Glutamatergic neuron (in vitro differentiated cells): ENCODE data around the gene FOXL3. TPM values are rescaled to one million over a fixed set of nuclear protein-coding genes. Genes with fewer than 3 reads are reported as not detected.

Source experiments
- DNase-seq: peaks from one replicate; pipeline ENCODE4 v3.0.0; 2022
- H3K27ac Mint-ChIP-seq: one replicate; pipeline ENCODE4 v1.8.0; 2020; ENCODE audit warnings: mild to moderate bottlenecking, mixed read lengths, inconsistent platforms; ENCODE audit not compliant: unreplicated experiment
- H3K27me3 Mint-ChIP-seq: one replicate; pipeline ENCODE4 v1.8.0; 2020; ENCODE audit warnings: mild to moderate bottlenecking, moderate library complexity, mixed read lengths, inconsistent platforms; ENCODE audit not compliant: unreplicated experiment
- H3K36me3 Mint-ChIP-seq: one replicate; pipeline ENCODE4 v1.8.0; 2020; ENCODE audit warnings: mild to moderate bottlenecking, mixed read lengths, inconsistent platforms; ENCODE audit not compliant: unreplicated experiment
- H3K4me1 Mint-ChIP-seq: one replicate; pipeline ENCODE4 v1.8.0; 2020; ENCODE audit warnings: mild to moderate bottlenecking, low read depth, mixed read lengths, inconsistent platforms; ENCODE audit not compliant: unreplicated experiment
- H3K4me3 Mint-ChIP-seq: one replicate; pipeline ENCODE4 v1.8.0; 2020; ENCODE audit warnings: mild to moderate bottlenecking, mixed read lengths, inconsistent platforms; ENCODE audit not compliant: unreplicated experiment
- H3K9me3 Mint-ChIP-seq: one replicate; pipeline ENCODE4 v1.8.0; 2020; ENCODE audit warnings: mild to moderate bottlenecking, moderate library complexity, mixed read lengths, inconsistent platforms; ENCODE audit not compliant: unreplicated experiment
- CTCF ChIP-seq: fragments of 200-600 bp; sonication (generic); IDR thresholded peaks from one replicate; pipeline ENCODE4 v1.5.0; 2021; ENCODE audit not compliant: partially characterized antibody, unreplicated experiment
- total RNA-seq: library from RNA; stranded (reverse); fragmentation: NEBNext Ultra II Directional; extraction: Animal tissue kit (Norgen Biotek cat#: 25700); gene quantifications from one replicate; pipeline ENCODE4 v1.2.1, GENCODE V29; 2021; ENCODE audit not compliant: unreplicated experiment

FOXL3 gene
- total RNA-seq, 1 donor from 2014 or later = not detected

GRCh38 chr7:251446-252175 is 38.4 kb upstream of the FOXL3 start:
- no peak overlapping the region for H3K27ac Mint-ChIP-seq
- H3K4me1 Mint-ChIP-seq = peaks cover 4% of the 10 kb centered on the region
- no peak for TF ChIP-seq CTCF
- H3K36me3 Mint-ChIP-seq = peaks cover 26% of the 10 kb centered on the region
- no peak for DNase-seq
- peaks cover 10% of the 10 kb centered on the region for H3K27me3 Mint-ChIP-seq
- H3K4me3 Mint-ChIP-seq = no peak overlapping the region
- peaks cover 24% of the 10 kb centered on the region for H3K9me3 Mint-ChIP-seq

- TF ChIP-seq CTCF = no peak
- Mint-ChIP-seq H3K36me3 (peaks cover 26% of the 10 kb centered on the region), H3K27ac (no peak overlapping the region), H3K4me3 (no peak overlapping the region), H3K4me1 (peaks cover 2% of the 10 kb centered on the region), H3K9me3 (peaks cover 27% of the 10 kb centered on the region), H3K27me3 (peaks cover 12% of the 10 kb centered on the region)
- no peak for DNase-seq
Observed at GRCh38 chr7:252216-252965, 37.6 kb upstream of the FOXL3 start.

GRCh38 chr7:252981-253380 is 37.0 kb upstream of the FOXL3 start:
- peaks cover 27% of the 10 kb centered on the region for H3K9me3 Mint-ChIP-seq
- H3K27ac Mint-ChIP-seq = no peak overlapping the region
- H3K4me3 Mint-ChIP-seq = no peak overlapping the region
- DNase-seq = no peak
- TF ChIP-seq CTCF = no peak
- peaks cover 12% of the 10 kb centered on the region for H3K27me3 Mint-ChIP-seq
- H3K36me3 Mint-ChIP-seq = peaks cover 26% of the 10 kb centered on the region
- peaks cover 2% of the 10 kb centered on the region for H3K4me1 Mint-ChIP-seq

GRCh38 chr7:253581-254336 is 36.2 kb upstream of the FOXL3 start:
- TF ChIP-seq CTCF = no peak
- peaks cover 30% of the 10 kb centered on the region for H3K9me3 Mint-ChIP-seq
- no peak for DNase-seq
- H3K4me1 Mint-ChIP-seq = peaks cover 2% of the 10 kb centered on the region
- H3K27ac Mint-ChIP-seq = no peak overlapping the region
- H3K36me3 Mint-ChIP-seq = peaks cover 26% of the 10 kb centered on the region
- H3K4me3 Mint-ChIP-seq = no peak overlapping the region
- H3K27me3 Mint-ChIP-seq = peaks cover 15% of the 10 kb centered on the region
